ENCODE measurements around the gene HPX. TPM values are rescaled to one million over a fixed set of nuclear protein-coding genes. Genes with fewer than 3 reads are reported as not detected.
A peak's percentile ranks its signal among the peaks of the same experiment; 100 is the strongest.

HPX gene
- total and polyA plus RNA-seq, 8 donors = 0.31 to 27.2 (median 1.7) TPM; not detected in 4

- 86 to 97% (median 93%) methylated on average over 4 of the region's 4 CpGs for WGBS, 5 donors
Observed at GRCh38 chr11:6476571-6476970, 35.8 kb upstream of the HPX start.

GRCh38 chr11:6475936-6476335 lies 35.1 kb upstream of the HPX start:
- intact Hi-C loops (cut with DNase I; ENCODE audit: low total_unique reads) = no loop called here
- Histone ChIP-seq H3K27ac (peak overlapping the region; percentile 90 to 97 (median 94)), H3K4me1 (peaks cover 32 to 78% (median 68%) of the 10 kb centered on the region in 4 donors), H3K27me3 (no peaks in the 10 kb centered on the region), H3K9me3 (no peaks in the 10 kb centered on the region), H3K36me3 (peaks cover 27 to 33% (median 29%) of the 10 kb centered on the region in 4 donors), H3K4me3 (no peak overlapping the region)
- WGBS, 5 donors = 28 to 46% (median 35%) methylated on average over 5 of the region's 5 CpGs
- DNase-seq = peak; percentile 72 to 80
- TF ChIP-seq EP300 (IDR thresholded peaks at IDR 0.05) = no peak
- peak in 1 of 7 experiments; percentile 16 for TF ChIP-seq CTCF (IDR thresholded peaks at IDR 0.05)
- TF ChIP-seq POLR2AphosphoS5 (IDR thresholded peaks at IDR 0.05) = peak in 1 of 3 donors; percentile 67

More at GRCh38 chr11:6476571-6476970, 35.8 kb upstream of the HPX start:
- intact Hi-C loops (cut with DNase I; ENCODE audit: low total_unique reads) = no loop called here
- no peak for DNase-seq
- H3K36me3 ChIP-seq = peaks cover 27 to 33% (median 29%) of the 10 kb centered on the region in 4 donors
- H3K4me1 ChIP-seq = peaks cover 32 to 73% (median 65%) of the 10 kb centered on the region in 4 donors
- no peak for TF ChIP-seq CTCF (IDR thresholded peaks at IDR 0.05)
- no peak for TF ChIP-seq POLR2A (IDR thresholded peaks at IDR 0.05)
- no peak for TF ChIP-seq EP300 (IDR thresholded peaks at IDR 0.05)
- TF ChIP-seq POLR2AphosphoS5 (IDR thresholded peaks at IDR 0.05) = no peak
- peak overlapping the region; percentile 90 to 97 (median 94) for H3K27ac ChIP-seq
- H3K9me3 ChIP-seq = no peaks in the 10 kb centered on the region
- H3K4me3 ChIP-seq = no peak overlapping the region
- no peaks in the 10 kb centered on the region for H3K27me3 ChIP-seq

- intact Hi-C loops (cut with DNase I; ENCODE audit: low total_unique reads) = no loop called here
- no peak for DNase-seq
- H3K4me3 ChIP-seq = peak overlapping the region in 2 of 4 donors; percentile 78 to 88
- no peak for TF ChIP-seq CTCF (IDR thresholded peaks at IDR 0.05)
- no peak for TF ChIP-seq POLR2A (IDR thresholded peaks at IDR 0.05)
- no peak for TF ChIP-seq EP300 (IDR thresholded peaks at IDR 0.05)
- no peak for TF ChIP-seq POLR2AphosphoS5 (IDR thresholded peaks at IDR 0.05)
- no peaks in the 10 kb centered on the region for H3K9me3 ChIP-seq
- peak overlapping the region; percentile 90 to 97 (median 94) for H3K27ac ChIP-seq
- WGBS, 5 donors = 58 to 76% (median 62%) methylated on average over 3 of the region's 3 CpGs
- no peaks in the 10 kb centered on the region for H3K27me3 ChIP-seq
- H3K4me1 ChIP-seq = peaks cover 26 to 70% (median 64%) of the 10 kb centered on the region in 4 donors
- H3K36me3 ChIP-seq = peaks cover 27 to 33% (median 29%) of the 10 kb centered on the region in 4 donors
Observed at GRCh38 chr11:6474806-6475500, 34.2 kb upstream of the HPX start.

- no peak for DNase-seq
- H3K27ac ChIP-seq = peak overlapping the region; percentile 90 to 97 (median 94)
- H3K4me1 ChIP-seq = peaks cover 22 to 71% (median 63%) of the 10 kb centered on the region in 4 donors
- no peaks in the 10 kb centered on the region for H3K9me3 ChIP-seq
- TF ChIP-seq CTCF (IDR thresholded peaks at IDR 0.05) = no peak
- TF ChIP-seq POLR2AphosphoS5 (IDR thresholded peaks at IDR 0.05) = peak in 1 of 3 donors; percentile 0
- no peak for TF ChIP-seq POLR2A (IDR thresholded peaks at IDR 0.05)
- H3K27me3 ChIP-seq = no peaks in the 10 kb centered on the region
- intact Hi-C loops (cut with DNase I; ENCODE audit: low total_unique reads) = no loop called here
- peak overlapping the region; percentile 76 to 88 (median 80) for H3K4me3 ChIP-seq
- WGBS, 5 donors = 19 to 30% (median 20%) methylated on average over 7 of the region's 7 CpGs
- H3K36me3 ChIP-seq = peaks cover 27 to 31% (median 29%) of the 10 kb centered on the region in 4 donors
Observed at GRCh38 chr11:6474413-6474792, 33.6 kb upstream of the HPX start.

All from stomach (tissue), 9 donors.